ENCODE results near the gene SMARCD2.

The SMARCD2 gene

DNA sequence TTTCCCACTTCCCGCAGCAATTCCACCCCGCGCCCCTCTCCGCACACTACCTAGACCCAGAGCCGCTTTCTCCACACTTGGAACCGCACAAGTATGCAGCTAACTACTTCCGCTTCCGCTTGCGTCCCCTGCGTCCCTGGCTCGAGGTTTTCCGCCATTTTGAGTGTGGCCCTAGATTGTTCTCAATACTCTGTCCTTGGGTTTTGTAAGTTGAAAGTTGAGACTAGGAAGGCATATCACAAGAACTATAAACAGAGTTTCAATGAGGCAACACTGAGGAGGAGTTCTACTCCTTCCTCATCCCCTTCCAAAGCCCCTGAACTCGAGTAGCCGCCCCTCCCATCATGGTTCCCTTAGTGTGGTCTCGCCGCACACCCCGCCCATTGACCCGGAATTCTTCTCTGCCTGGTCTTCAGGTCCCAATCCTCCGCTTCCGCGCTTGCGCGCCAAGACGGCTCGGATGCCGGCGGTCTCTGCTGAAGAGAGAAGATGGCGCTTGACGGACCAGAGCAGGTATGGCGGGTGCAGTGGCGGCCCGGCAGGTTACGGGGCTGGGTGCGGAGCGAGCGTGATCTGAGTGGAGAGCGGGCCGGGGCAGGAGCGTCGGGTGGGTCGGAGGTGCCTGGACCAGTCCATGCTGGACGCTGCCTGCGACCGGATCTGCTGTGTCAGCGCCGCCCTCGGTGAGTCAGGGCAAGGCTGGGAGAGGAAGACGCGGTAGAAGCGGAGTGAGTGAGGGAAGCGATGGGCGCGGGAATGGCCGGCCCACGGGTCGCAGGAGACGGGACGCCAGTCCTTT lies 15.3 kb downstream of the SMARCD2 start, which contains the start of the genes FTSJ3 and PSMC5:
Gene FTSJ3 (minus strand): TSS at position 662 of the 799 bp plus-strand sequence. CDS start 761 bp downstream, outside the sequence.
Gene PSMC5 (plus strand): TSS at position 430 of the 799 bp plus-strand sequence. CDS start 60 bp downstream, at position 490.
- no peaks in the 10 kb centered on the region for H3K27me3 ChIP-seq (replicated peaks; ENCODE audit: insufficient read depth, low read length)
- peak within 1 kb of the TSS; percentile 34 for H2AFZ ChIP-seq (ENCODE audit: low read length)
- H3K9ac ChIP-seq (ENCODE audit: low read length), result peak within 1 kb of the TSS; percentile 83
- no peaks in the 10 kb centered on the region for H3K9me2 ChIP-seq (replicated peaks; ENCODE audit: insufficient read depth, low read length)
- H3K36me3 ChIP-seq (replicated peaks; ENCODE audit: insufficient read depth, low read length), result peaks cover 7% of the 10 kb centered on the region; the same call in 1 of the 2 replicates
- H3K27ac ChIP-seq (ENCODE audit: low read length), result peak within 1 kb of the TSS; percentile 74
- DNase-seq, result peak; percentile 95
- TF ChIP-seq, protein P1, sequence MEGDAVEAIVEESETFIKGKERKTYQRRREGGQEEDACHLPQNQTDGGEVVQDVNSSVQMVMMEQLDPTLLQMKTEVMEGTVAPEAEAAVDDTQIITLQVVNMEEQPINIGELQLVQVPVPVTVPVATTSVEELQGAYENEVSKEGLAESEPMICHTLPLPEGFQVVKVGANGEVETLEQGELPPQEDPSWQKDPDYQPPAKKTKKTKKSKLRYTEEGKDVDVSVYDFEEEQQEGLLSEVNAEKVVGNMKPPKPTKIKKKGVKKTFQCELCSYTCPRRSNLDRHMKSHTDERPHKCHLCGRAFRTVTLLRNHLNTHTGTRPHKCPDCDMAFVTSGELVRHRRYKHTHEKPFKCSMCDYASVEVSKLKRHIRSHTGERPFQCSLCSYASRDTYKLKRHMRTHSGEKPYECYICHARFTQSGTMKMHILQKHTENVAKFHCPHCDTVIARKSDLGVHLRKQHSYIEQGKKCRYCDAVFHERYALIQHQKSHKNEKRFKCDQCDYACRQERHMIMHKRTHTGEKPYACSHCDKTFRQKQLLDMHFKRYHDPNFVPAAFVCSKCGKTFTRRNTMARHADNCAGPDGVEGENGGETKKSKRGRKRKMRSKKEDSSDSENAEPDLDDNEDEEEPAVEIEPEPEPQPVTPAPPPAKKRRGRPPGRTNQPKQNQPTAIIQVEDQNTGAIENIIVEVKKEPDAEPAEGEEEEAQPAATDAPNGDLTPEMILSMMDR (IDR thresholded peaks at IDR 0.05; ENCODE audit: low read length), result peak; percentile 49
- no peak for TF ChIP-seq EZH2phosphoT487 (IDR thresholded peaks at IDR 0.05; ENCODE audit: low read length)
- no peak for TF ChIP-seq EZH2 (optimal IDR thresholded peaks at IDR 0.05; ENCODE audit: low read depth, low read length)
- H3K4me3 ChIP-seq (ENCODE audit: low read length), result peak within 1 kb of the TSS; percentile 88
- peaks cover 73% of the 10 kb centered on the region for H3K79me2 ChIP-seq (ENCODE audit: low read length)
- H3F3A ChIP-seq (ENCODE audit: insufficient read depth, low read length), result no peaks in the 10 kb centered on the region
- peaks cover 18% of the 10 kb centered on the region for H3K4me1 ChIP-seq (ENCODE audit: low read length)
- H3K9me3 ChIP-seq (replicated peaks; ENCODE audit: insufficient read depth, low read length), result no peaks in the 10 kb centered on the region
- peak within 1 kb of the TSS; percentile 84 for H3K4me2 ChIP-seq (ENCODE audit: low read depth, low read length)
- H4K20me1 ChIP-seq (ENCODE audit: insufficient read depth, low read length), result no peaks in the 10 kb centered on the region

DNA sequence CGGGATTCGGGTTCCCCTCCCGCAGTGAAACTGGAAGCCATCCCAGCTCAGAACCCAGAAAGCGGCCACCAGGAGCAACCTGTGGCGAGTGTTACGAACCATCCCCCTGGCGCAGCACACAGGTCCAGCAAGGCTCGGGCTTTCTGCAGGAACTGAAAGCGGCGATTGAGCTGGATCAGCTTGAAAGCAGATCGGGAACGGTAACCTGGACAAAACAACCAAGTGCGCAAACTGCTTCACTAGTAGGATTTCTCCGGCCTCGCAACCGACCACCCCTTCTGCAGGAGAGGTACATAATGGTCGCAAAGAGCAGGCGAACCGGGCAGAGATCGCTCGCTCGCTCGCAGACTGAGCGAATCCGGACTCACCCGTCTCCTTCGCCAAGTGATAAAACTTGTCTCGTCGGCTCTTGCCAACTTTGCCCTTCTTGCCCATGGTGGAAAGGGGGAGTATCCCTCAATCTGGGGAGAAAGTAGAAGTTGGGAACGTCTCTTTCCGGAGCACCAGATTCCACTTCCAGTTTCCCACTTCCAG lies 15.9 kb downstream of the SMARCD2 start:
- H3K4me2 ChIP-seq (ENCODE audit: low read depth, low read length), result peak overlapping the region; percentile 84
- DNase-seq, result no peak
- H3K27me3 ChIP-seq (replicated peaks; ENCODE audit: insufficient read depth, low read length), result no peaks in the 10 kb centered on the region
- H2AFZ ChIP-seq (ENCODE audit: low read length), result peak overlapping the region; percentile 34
- H3K27ac ChIP-seq (ENCODE audit: low read length), result peak overlapping the region; percentile 74; the same call in 1 of the 2 replicates
- H3K36me3 ChIP-seq (replicated peaks; ENCODE audit: insufficient read depth, low read length), result peaks cover 4% of the 10 kb centered on the region; the same call in 1 of the 2 replicates
- H3K4me3 ChIP-seq (ENCODE audit: low read length), result peak overlapping the region; percentile 88
- peaks cover 68% of the 10 kb centered on the region for H3K79me2 ChIP-seq (ENCODE audit: low read length)
- no peak for TF ChIP-seq EZH2phosphoT487 (IDR thresholded peaks at IDR 0.05; ENCODE audit: low read length)
- TF ChIP-seq, protein P1 (IDR thresholded peaks at IDR 0.05; ENCODE audit: low read length), result no peak
- TF ChIP-seq EZH2 (optimal IDR thresholded peaks at IDR 0.05; ENCODE audit: low read depth, low read length), result no peak
- no peaks in the 10 kb centered on the region for H4K20me1 ChIP-seq (ENCODE audit: insufficient read depth, low read length)
- peak overlapping the region; percentile 83 for H3K9ac ChIP-seq (ENCODE audit: low read length)
- peaks cover 18% of the 10 kb centered on the region for H3K4me1 ChIP-seq (ENCODE audit: low read length)
- H3K9me3 ChIP-seq (replicated peaks; ENCODE audit: insufficient read depth, low read length), result no peaks in the 10 kb centered on the region
- no peaks in the 10 kb centered on the region for H3F3A ChIP-seq (ENCODE audit: insufficient read depth, low read length)
- H3K9me2 ChIP-seq (replicated peaks; ENCODE audit: insufficient read depth, low read length), result no peaks in the 10 kb centered on the region

DNA sequence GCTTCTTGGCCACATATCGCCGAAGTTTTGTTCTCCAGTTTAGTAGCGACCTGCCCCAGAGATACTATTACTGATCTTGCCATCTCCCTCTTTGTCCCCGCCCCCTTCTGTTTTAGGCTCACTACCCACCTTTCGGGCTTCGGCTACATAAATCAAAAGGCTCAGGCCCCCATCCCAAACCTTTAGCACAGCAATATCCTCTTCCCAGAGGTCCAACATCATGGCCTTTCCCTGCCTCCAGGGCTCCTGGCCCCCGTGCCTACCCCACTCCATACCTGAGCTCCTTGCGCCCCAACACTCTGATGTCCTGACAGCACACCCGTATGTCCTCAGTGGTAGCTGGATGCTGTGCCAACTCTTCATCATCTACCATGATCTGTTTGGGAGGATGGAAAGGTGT lies 18.1 kb downstream of the SMARCD2 start:
- Histone ChIP-seq H3K27ac (ENCODE audit: low read length) (no peak overlapping the region), H2AFZ (ENCODE audit: low read length) (no peak overlapping the region), H3K79me2 (ENCODE audit: low read length) (peaks cover 57% of the 10 kb centered on the region), H3K4me3 (ENCODE audit: low read length) (no peak overlapping the region), H3F3A (ENCODE audit: insufficient read depth, low read length) (no peaks in the 10 kb centered on the region; the same call in 1 of the 2 replicates), H3K9me2 (replicated peaks; ENCODE audit: insufficient read depth, low read length) (no peaks in the 10 kb centered on the region), H3K9ac (ENCODE audit: low read length) (no peak overlapping the region), H3K27me3 (replicated peaks; ENCODE audit: insufficient read depth, low read length) (no peaks in the 10 kb centered on the region), H3K4me1 (ENCODE audit: low read length) (peaks cover 15% of the 10 kb centered on the region), H4K20me1 (ENCODE audit: insufficient read depth, low read length) (no peaks in the 10 kb centered on the region), H3K36me3 (replicated peaks; ENCODE audit: insufficient read depth, low read length) (peaks cover 5% of the 10 kb centered on the region; the same call in 1 of the 2 replicates), H3K9me3 (replicated peaks; ENCODE audit: insufficient read depth, low read length) (no peaks in the 10 kb centered on the region), H3K4me2 (ENCODE audit: low read depth, low read length) (no peak overlapping the region)
- no peak for DNase-seq
- TF ChIP-seq, protein P1 (IDR thresholded peaks at IDR 0.05; ENCODE audit: low read length), result no peak
- TF ChIP-seq EZH2 (optimal IDR thresholded peaks at IDR 0.05; ENCODE audit: low read depth, low read length), result no peak
- TF ChIP-seq EZH2phosphoT487 (IDR thresholded peaks at IDR 0.05; ENCODE audit: low read length), result no peak
